Activated T-cell treated with anti-CD3 and anti-CD28 coated beads for 1 hour (primary cell): ENCODE measurements around the gene HNMT.
"Not testable (repeated sequence)": the region's sequence is repeated elsewhere in the genome, so short reads cannot be mapped to it uniquely, and the experiment has no call there.

Experiments
- DNase-seq: peaks from one replicate; pipeline ENCODE4 v3.0.0-alpha.2; 2020; ENCODE audit warnings: low read depth

HNMT gene

GRCh38 chr2:137964066-137964858 lies at the start of gene HNMT:
Gene HNMT (plus strand): TSS chr2:137964473. CDS start chr2:137964492, 19 bp downstream.
- no peak for DNase-seq

DNA sequence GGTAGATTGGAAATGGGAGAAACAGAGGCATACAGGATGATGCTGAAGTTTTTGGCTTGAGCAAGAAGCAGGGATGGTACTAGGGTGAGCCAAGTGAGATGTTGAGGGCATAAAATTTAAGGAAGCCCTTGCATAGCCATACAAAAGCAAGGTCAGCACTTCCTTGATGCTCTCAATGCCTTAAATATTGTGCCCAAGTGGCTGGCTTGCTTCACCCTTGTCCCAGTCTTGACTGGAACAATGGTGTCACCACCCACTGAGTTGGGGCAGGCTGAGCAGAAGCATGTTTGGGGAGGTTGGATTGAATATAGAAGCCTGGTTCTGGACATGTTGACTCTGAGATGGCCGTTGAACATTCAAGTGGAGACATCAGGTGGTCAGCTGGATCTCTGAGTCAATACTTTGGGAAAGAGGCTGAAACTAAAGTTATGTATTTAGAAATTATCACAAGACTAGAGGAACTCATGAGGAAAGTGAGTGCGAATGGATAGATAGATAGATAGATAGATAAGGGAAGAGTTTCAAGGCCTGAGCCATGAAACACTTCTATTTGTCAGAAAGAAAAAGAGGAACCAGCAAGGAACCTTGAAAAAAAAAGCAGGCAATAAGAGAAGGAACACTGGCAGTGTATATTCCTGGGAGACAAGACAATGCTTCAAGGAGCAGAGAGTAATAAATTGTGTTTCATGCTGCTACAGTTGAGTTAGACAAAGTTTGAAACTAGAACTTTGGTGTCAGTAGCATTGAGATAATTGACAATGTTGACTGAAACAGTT lies 43.0 kb upstream of the HNMT start:
- no peak for DNase-seq

- DNase-seq = not testable (repeated sequence)
Observed at GRCh38 chr2:137922171-137922570, 42.1 kb upstream of the HNMT start.

- DNase-seq = no peak
Observed at GRCh38 chr2:137924019-137924418, 40.3 kb upstream of the HNMT start.

GRCh38 chr2:137925599-137925998 lies 38.7 kb upstream of the HNMT start:
- no peak for DNase-seq

DNA sequence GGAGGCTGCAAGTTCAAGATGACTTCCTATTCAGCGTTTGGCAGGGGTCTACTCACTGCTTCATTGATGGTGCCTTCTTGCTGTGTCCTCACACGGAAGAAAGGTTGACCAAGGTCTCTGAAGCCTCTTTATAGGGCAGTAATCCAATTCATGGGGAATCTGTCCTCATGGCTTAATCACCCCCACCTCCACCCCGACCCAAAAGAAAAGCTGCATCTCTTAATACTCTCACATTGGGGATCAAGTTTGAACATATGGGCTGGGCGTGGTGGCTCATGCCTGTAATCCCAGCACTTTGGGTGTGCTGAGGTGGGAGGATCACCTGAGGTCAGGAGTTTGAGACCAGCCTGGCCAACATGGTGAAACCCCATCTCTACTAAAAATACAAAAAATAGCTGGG lies 36.4 kb upstream of the HNMT start:
- no peak for DNase-seq

DNA sequence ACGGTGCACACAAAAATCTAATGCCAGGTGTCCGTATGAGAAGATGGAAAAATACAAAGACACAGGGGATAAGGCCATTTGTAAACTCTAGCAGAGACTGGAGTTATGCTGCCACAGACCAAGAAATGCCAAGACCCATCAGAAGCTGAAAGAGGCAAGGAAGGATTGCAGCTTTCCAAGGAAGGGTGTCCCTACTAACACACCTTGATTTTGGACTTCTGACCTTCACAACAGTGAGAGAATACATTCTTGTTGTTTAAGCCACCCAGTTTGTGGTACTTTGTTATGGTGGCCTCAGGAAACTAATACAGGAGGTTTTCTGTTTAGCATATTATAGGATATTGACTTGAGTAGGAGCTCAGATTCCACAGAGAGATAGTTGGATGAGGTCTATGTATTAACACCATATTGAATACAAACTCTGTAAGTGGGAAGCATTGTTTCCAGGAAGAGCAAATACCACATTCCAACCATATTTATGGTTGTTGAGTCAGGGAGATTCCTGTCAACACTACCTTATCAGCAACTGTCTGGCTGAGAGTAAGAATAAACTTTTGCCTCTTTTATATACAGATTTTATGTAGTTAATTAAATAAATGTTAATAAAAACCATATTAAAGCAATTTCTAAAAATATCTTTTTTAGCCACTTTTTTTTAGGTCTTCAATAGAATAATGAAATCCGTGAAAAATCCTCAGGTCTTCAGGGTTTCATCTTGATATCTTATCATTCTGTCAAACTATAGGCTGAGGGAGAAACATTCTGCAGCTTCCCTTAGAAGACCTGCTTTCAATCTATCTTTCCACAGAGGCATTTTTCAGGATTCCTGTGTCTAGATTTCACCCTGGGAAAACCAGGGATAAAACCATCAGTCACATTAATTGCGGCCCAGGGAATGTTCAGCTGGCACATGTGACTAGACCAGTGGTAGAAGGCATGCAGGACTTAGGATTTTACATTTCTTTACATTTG lies 35.4 kb upstream of the HNMT start:
- DNase-seq = no peak

DNA sequence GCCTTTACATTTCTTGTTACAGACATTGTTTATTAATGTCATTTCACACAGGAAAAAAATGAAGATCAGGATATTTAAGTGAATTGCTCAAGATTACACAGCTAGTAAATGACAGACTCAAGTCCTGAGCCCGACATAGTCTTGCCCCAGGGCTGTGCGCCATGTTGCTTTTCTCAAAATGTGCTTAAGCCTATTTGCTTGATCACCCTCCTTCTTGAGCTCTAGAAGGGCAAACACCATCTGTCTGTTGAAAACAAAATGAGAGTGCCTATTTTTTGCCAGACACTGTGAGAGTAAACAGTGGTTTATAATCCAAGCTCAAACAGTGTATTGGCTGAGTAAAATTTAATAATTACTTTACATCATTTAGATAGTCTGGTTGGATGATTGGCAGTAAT lies 34.8 kb upstream of the HNMT start:
- DNase-seq = no peak

DNA sequence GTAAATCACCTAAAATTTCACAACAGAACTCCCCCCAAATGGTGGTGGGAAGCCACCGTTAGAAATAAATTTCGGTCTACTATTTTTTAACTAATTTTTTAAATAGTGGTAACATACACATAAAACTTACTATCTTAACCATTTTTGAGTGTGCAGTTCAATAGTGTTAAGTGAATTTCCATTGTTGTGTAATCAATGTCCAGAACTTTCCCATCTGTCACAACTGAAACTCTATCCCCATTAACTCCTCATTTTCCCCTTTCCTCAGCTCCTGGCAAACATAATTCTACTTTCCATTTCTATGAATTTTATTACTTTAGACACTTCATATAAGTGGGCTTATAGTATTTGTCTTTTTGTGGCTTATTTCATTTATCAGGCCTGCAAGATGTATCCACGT lies 34.1 kb upstream of the HNMT start:
- DNase-seq = no peak

DNA sequence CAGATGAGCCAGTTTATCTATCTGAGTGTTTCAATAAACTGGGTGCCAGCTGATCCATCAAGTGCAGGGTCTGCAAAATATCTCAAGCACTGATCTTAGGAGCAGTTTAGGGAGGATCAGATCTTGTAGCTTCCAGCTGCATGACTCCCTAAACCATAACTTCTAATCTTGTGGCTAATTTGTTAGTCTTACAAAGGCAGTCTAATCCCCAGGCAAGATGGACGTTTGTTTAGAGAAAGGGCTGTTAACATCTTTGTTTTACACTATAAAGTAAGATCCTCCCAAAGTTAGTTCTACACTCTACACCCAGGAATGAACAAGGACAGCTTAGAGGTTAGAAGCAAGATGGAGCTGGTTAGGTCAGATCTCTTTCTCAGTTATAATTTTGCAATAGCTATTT lies 28.7 kb upstream of the HNMT start:
- no peak for DNase-seq

DNA sequence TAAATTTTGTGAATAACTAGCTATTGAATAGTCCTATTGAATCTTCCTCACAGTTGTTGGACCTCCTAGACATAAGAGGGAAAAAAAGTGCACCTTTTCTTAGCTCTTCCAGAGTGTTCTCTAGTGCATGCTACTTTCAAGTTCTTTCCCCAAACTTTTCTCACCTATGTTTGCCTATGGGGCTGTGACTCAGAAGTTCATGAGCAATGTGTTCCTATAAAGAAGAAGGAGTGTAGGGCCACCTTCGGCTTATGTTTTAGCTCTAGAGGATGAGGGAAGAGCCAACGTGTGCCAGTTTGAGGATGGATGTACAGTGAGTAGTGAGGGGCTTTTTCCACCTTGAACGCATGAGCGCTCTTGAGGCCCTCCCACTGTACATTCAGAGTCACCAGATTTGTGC lies 27.0 kb upstream of the HNMT start:
- no peak for DNase-seq

- no peak for DNase-seq
Observed at GRCh38 chr2:137937778-137938177, 26.5 kb upstream of the HNMT start.

DNA sequence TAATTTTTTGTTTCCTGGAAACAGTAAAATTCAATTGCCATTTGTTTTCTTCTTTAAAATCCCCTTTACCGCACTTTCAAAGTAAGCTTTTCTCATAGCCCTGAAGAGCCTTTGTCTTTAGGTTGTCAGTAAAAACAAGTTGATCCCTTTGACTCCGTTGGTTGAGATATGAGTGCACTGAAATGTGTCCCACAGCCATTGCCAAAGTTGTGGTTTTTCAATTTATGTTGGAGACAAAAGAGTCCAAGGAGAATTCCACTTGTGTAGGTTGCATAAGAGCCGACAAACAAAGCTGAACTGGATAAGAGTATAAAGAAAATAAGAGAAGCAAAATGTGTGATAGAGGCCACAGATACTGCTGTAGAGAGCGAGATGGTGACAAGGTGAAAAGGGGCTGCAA lies 26.1 kb upstream of the HNMT start:
- no peak for DNase-seq

GRCh38 chr2:137939026-137939425 lies 25.2 kb upstream of the HNMT start:
- no peak for DNase-seq

DNA sequence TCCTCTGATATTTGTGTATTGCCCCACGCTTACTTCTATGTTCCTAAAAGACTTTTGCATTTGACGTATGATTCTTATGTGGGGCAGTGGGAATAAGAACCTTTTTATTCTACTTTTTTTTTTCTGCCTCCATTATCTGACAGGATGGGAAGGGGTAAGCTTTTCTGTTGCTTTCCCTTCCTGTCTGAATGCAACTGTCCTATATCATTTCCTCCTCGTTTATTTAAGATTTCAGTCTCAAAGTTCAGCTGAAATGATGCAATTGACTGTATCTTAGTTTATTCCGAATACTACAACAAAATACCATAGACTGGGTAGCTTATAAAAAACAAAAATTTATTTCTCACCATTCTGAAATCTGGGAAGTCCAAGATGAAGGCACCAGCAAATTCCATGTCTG lies 24.1 kb upstream of the HNMT start:
- DNase-seq = no peak

- no peak for DNase-seq
Observed at GRCh38 chr2:137942037-137942832, 22.0 kb upstream of the HNMT start.

DNA sequence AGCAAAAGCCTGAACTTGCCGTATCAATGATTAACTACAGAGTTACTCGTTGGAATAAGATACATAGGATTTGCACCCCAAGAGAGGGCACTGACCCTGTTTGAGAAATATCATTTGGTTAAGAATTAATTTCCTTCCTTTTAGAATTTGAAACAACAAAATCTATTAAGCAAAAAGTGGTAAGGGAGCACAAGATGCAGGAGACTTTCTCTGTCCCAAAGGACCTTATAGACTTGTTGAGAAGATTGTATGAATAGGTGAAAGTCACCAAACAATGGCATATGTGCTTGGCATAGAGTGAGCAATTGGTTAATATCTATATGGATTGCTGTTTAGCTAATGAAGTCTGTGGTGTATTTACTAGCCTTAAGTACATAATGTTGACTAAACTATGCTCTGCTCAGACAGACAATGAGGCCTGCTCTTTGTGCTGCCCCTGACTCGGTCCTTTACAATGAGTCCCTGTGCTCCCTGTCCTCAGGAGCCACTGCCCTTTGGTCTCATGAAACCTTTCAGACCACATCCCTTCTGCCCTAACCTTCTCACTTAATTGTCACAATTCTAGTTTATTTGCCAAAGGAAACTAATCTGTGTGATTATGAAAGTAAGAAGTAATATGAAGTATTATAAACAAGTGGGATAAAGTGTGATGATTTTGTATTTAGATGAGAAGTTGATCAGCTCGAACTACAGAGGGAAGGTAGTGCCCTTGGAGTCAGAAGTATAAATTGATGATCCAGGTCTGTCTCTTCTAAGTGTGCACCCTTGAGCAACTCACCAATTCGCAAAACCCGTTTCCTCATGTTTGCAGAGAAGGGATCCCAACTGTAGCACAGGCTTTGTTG lies 21.2 kb upstream of the HNMT start:
- DNase-seq = no peak

- DNase-seq = no peak
Observed at GRCh38 chr2:137943678-137944347, 20.5 kb upstream of the HNMT start.

GRCh38 chr2:137944714-137945113 lies 19.6 kb upstream of the HNMT start:
- DNase-seq = no peak

DNA sequence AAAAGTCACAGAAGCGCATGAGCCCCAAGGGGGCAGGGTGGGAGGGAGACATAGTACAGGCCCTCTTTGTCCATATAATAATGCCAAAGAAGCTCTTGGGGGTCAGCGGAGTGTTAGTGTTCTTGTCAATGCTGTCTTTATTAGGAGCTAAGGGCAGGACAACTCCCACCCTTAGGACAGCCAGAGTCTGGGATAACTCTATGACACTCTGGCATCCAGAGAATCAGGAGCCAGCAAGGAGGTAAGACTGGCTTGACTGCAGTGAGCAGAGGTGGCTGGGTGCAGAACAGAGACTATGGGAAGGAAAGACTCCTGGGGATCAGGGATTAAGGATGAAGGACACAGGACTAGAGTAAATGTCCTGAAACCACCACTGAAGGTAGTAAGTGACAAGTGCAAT lies 19.0 kb upstream of the HNMT start:
- DNase-seq = no peak
